GM21447 (cell line): ENCODE data around the gene HMGXB3.

ENCODE experiments used
- ATAC-seq: cut with Tn5 transposase; IDR thresholded peaks from one replicate; pipeline ENCODE4 v1.9.1; 2021; ENCODE audit not compliant: unreplicated experiment

The HMGXB3 gene

DNA sequence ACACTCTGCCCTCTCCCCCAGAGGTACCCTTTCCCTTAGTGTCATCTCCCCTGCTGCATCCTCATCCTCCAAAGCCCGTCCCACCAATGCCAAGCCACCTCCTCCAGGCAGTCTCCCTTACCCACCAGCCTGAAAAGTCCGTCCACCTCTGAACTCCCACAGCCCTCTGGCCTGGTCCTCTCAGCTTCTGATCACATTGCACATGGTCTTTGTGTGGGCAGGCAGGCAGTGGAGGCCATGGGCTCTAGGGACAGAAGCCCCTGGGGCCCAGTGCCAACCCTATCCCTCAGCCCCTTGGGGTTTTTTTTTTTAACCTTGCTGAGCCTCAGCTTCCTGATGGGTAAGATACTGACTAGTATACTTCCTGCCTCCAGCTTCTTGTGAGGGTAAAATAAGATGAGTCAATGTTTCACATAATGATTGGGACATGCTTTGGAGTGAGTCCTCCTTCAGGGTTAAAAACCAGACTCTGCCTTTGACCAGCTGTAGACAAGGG, 66.4 kb downstream of the HMGXB3 start:
- peak; percentile 85 for ATAC-seq

- peak; percentile 24 for ATAC-seq
These were observed 66.9 kb downstream of the HMGXB3 start for GRCh38 chr5:150067405-150067960.

DNA sequence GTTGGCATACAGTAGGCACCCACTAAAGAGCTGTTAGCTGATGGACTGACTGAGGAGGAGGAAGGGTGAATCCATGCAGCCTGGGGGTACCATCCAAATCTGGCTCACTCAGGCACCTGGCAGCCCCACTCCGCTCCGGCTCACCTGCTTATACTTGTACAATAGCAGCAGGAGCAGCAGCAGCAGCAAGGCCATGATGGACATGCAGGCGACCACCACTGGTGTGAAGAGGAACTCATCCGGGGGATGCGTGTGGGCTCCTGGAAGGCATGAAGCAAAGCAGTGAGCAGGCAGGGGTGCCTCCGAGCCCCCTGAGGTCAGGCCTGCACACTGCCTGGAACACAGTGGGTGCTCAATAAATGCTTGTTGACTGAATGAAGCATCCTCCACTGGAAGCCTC, 67.5 kb downstream of the HMGXB3 start:
- no peak for ATAC-seq

DNA sequence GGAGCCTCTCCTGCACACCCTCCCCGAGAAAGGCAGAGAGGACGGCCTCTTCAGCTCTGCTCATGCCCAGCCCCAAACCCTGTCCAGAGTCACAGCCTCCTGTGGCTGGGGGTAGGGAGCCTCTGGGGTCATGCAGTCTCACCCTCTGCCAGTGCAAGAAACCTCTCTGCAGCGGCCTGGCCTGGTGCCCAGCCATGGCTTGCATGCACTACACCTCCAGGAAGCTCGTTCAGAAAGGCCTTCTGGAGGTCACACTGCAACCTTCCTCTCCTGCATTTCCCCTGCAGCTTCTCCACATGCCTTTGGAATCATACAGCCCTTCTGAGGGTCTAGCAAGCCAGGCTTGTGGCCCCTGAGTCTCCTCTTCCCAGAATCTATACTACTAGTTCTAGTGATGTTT, 67.9 kb downstream of the HMGXB3 start:
- ATAC-seq, result no peak

- no peak for ATAC-seq
These were observed 68.6 kb downstream of the HMGXB3 start for GRCh38 chr5:150068961-150069645.

DNA sequence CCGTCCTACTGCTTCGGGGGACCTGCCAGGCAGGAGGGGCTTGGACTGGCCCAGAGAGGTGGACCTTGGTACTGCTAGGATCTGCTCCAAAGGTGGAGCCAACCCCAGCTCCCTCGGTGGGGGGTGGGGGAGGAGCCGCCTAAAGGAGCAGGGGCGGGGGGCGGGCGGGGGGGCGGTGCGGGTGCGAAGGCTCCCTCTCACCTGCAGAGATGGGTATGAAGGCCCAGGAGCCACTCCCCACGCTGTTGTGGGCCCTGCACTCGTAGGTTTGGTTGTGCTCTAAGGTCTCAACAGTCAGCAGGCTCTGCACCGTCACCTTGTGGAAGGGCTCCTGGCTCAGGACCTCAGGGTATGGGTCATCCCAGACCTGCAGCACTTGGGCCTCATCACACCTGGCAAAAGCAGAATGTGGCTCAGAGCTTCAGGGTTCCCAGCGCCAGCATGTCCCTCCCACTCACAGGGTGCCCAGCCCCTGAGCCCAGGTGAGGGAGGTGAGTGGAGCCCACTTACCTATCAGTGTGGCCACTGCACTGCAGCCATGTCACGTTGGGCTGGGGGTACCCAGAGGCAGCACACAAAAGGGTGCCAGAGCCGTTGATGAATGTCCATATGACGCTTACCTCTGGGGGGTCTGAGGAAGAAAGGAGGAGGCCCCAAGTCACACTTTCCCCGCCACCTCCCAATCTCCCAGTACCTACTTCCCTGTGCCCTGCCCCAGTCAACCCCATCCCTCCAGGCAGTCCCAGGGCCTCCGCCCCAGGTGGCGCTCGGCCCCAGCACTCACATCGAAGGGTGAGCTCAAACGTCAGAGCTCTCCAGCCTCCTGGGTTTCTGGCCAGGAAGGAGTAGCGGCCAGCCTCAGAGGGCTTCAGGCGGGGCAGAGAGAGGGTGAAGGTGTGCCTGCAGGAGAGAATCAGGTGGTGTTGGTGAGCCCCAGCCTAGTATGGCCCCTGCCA, 69.4 kb downstream of the HMGXB3 start:
- ATAC-seq, result no peak

DNA sequence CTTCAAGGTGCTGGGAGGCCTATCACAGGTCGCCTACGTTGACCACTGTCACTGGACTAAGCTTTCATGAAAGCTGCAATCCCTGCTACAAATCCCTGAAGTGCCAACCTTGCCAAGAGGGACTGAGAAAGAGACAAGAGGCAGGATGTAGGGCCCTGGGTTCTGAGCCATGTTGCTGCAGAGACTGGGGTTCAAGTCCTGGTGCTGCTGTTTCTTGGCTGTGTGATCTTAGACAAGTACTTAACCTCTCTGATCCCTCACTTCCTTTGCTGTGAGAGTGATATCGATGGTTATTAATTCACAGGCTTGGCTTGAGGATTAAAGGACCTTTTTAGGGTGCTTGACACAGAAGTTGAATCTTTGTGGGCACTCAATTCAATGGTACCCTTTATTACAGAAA, 70.3 kb downstream of the HMGXB3 start:
- ATAC-seq, result no peak

DNA sequence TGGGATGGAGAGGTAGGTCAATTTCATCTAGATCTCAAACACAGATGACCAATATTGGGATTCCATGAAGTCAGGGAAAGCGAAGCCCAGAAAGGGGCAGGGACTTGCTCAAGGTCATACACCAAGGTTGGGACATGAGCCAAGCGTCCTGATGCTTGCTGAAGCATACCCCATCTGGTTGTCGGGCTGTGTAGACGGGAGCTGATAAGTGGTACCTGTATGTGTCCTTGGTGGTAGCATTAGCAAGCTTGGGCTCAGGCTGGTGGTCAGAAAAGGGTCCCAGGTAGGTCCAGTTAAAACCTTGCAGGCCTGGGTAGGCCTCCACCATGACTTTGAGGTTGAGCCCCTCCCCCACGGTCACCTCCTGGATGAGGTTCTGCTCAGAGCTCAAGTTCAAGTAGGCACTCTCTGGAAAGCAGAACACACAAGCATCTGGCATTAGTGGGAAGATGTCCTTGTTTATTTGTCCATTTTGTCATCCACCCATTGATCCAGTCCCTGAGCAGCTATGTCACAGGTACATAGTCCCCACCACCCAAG, 72.6 kb downstream of the HMGXB3 start:
- ATAC-seq, result no peak

DNA sequence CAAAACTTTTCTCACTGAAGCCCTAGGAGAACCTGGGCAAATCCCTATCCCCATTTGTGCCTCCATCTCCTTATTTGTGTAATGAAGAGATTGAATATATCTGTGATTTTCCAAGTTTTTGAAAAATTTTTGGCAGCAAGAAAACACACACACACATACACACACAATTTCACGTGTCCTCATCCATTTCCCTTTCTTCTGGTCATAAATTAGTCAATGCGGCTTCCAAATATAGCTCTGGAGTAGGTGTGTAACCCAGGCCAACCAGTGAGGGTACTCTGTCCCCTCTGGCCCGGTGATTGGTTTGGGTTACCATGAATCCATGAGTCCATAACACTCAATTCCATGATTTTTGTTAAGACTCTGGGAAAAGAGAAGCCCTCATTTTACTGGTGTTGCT, 73.1 kb downstream of the HMGXB3 start:
- ATAC-seq, result no peak

DNA sequence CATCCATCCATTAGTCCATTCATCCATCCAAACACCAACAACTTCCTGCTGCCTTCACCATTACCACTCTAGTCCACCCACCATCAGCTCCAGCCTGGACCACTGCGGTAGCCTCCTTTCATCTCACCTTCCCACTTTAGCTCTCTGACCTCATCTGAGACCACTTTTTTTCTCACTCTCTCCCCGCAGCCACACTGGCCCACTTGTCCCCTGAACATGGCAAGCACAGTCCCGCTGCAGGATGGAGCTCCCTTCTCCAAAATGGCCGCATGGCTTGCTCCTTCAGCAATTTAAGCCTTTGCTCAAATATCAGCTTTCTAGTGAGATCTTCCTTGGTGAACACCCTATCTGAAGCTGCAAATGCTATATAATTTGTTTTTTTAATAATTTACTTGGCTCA, 74.7 kb downstream of the HMGXB3 start:
- no peak for ATAC-seq

- ATAC-seq, result no peak
These were observed 75.3 kb downstream of the HMGXB3 start for GRCh38 chr5:150075806-150076205.

- no peak for ATAC-seq
These were observed 76.5 kb downstream of the HMGXB3 start for GRCh38 chr5:150077060-150077459.

- no peak for ATAC-seq
These were observed 77.7 kb downstream of the HMGXB3 start for GRCh38 chr5:150077996-150078801.

GRCh38 chr5:150078802-150079689, 78.5 kb downstream of the HMGXB3 start:
- ATAC-seq, result no peak

DNA sequence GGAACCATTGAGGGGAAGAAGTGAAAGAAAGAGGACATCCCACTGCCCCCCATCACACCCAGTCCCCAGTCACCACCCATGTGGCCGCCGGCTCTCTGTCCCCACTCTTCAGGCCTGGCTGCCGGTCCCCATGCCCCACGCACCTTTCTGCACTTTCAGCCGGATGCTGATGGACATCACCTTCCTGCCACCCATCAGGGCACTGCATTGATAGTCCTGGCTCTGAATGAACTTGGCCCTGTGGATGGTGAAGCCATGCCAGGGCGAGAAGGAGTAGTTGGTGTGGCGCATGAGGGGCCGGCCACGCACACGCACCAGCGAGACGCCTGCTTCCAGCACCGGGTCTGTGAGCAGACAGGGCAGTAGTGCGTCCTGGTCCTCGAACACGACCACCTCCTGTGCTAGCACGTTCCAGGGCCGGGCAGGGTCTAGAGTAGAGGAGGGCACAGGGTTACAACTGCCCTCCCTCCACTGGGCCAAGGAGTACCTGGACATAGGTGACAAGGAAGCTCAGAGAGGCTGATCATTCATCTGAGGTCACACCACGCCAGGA, 79.4 kb downstream of the HMGXB3 start:
- ATAC-seq, result no peak

DNA sequence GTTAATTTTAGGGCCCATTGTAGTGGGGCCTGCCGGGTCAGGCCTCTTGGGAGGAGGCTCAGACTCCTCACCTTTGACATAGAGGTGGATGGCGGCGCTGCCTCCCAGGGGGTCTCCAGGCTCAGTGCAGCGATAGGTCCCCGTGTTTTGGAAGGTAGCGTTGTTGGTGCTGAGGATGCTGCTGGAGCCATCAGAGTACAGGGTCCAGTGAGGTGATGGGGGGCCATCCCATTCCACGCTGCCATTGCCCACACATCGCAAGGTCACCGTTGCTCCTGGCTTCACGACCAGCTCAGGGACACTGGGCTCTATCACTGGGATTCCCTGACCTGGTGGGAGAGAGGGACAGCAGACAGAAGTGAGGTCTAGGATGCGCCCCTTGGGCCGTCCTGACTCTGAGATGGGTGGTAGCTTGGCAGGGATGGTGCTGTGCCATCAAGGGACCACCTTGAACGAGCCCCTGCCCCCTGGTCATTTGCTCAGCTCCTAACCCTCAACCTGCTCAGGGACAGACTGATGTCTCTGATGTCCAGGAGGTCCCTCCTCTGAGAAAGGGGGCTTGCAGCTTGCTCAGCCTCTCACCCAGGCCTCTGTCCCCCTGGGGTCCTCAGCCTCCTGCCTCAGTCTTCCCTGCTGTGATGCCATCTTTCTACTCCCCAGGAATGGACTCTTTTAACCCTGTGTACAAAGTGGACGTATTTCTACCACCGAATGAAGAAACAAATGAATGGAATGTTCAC, 80.3 kb downstream of the HMGXB3 start:
- no peak for ATAC-seq

GRCh38 chr5:150081541-150082283, 81.2 kb downstream of the HMGXB3 start:
- ATAC-seq, result peak; percentile 94

- ATAC-seq, result peak; percentile 25
These were observed 81.8 kb downstream of the HMGXB3 start for GRCh38 chr5:150082374-150082773.
